ENCODE measurements around the gene CRYBG1.

DNA sequence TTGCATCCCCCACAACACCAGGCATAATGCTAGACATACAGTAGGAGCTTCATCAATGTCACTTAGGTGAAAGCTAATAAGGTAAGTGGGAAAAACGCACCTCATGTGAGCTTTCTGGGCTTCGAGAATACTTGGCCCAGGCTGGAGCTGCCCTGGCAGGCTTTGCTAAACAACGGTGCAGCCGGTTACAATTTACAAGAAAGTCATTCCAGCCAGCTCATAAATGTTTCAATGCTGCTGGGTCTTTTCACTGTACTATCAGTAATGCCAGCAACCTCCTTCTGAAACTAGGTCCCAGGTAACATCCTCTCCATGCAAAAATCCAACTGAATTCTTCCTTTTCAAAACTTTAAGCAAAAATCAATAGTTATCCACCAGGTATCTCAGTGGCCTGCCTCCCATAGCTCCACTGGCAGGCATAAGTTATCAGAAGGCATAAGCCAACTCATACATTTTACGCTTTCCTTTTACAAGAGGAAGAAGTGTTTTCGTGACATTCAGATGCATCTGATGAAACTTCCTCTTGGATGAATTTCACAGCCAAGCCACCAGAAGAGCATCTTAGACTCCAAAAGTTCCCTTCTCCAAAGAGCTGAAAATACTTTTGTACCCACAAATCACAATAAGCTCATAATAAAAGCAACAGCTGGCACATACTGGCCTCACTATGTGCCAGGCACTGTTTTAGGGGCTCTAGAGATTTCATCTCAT is 212.5 kb downstream of the CRYBG1 start:
- TF ChIP-seq, protein P1, sequence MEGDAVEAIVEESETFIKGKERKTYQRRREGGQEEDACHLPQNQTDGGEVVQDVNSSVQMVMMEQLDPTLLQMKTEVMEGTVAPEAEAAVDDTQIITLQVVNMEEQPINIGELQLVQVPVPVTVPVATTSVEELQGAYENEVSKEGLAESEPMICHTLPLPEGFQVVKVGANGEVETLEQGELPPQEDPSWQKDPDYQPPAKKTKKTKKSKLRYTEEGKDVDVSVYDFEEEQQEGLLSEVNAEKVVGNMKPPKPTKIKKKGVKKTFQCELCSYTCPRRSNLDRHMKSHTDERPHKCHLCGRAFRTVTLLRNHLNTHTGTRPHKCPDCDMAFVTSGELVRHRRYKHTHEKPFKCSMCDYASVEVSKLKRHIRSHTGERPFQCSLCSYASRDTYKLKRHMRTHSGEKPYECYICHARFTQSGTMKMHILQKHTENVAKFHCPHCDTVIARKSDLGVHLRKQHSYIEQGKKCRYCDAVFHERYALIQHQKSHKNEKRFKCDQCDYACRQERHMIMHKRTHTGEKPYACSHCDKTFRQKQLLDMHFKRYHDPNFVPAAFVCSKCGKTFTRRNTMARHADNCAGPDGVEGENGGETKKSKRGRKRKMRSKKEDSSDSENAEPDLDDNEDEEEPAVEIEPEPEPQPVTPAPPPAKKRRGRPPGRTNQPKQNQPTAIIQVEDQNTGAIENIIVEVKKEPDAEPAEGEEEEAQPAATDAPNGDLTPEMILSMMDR (conservative IDR thresholded peaks at IDR 0.05; ENCODE audit: low read depth, low read length): no peak
- TF ChIP-seq EZH2phosphoT487 (IDR thresholded peaks at IDR 0.05; ENCODE audit: borderline replicate concordance, low read length) (no peak), EZH2 (IDR thresholded peaks at IDR 0.05; ENCODE audit: low read length, unreplicated experiment) (no peak)

All from PC-3 (cell line).